Measurements from ENCODE around the gene CASK.
"Not testable (repeated sequence)": the region's sequence is repeated elsewhere in the genome, so short reads cannot be mapped to it uniquely, and the experiment has no call there.

Gene CASK

DNA sequence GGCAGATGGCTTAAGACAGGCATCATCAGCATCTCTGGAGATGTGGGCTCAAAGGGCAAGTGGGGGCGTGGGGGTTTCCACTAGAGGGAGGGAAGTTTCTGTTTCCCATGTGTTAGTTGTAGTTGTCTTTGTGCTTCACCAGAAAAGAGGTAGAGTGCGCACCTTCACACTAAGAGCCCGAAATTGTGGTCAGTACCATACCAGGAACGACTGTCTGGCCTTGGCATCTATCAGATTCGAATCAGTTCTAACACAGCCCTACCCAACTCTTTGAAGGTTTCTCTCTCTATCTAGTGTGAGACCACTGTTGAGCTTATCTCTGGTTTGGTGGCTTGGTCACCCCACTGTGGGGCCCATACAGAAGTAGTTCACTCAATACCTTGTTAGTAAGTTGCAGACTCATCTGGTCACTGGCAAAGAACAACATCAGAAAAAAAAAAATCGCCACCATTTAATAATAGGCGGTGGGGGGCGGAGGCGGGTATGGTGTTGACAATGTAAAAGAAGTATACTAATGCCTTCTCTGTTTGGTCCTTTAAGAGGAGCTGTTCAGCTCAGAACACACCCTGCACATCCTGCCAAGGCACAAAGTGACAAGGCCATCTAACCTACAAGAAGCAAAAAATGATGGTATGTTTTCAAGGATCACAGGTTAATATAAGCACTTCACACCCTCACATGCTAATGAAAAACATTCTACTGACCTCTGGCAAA lies 405.1 kb downstream of the CASK start:
- peak in 1 of 2 donors; percentile 2 for DNase-seq (ENCODE audit: low read depth in 2 of 2)

DNA sequence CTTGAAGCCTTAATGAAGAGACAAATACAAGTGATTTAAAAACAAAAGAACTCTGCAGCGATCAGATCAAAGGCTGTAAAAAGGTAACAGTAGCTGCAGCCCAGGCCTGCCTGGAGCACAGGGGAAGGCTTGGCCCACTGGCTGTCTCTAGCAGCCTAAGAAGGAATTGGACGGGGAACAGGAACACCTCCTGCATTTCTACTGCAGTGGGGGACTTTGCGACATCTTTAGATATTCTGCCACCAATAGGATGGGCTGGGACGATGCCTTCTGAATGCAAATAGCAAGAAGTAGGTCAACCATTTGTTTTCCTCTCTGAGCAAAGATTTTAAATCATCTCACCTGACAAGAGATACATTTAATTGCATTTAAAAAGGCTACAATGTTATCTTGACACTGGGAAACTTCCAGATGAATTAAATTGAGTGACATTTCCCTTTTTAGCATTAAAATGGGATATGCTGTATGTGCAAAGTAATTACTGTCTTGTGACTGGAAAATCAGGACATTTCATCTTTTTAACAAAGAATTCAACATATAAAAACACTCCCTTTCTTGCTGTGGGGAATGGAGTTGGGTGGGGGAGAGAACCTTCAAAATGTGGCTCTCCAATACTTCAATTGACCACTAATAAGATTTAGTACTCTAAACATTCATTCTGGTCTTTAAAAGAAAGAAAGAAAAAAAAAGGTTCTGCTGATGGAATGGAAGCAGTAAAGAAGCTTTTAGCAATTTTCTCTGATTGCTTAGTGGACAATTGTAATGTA lies 406.2 kb downstream of the CASK start:
- no peak for DNase-seq (ENCODE audit: low read depth in 2 of 2)

DNA sequence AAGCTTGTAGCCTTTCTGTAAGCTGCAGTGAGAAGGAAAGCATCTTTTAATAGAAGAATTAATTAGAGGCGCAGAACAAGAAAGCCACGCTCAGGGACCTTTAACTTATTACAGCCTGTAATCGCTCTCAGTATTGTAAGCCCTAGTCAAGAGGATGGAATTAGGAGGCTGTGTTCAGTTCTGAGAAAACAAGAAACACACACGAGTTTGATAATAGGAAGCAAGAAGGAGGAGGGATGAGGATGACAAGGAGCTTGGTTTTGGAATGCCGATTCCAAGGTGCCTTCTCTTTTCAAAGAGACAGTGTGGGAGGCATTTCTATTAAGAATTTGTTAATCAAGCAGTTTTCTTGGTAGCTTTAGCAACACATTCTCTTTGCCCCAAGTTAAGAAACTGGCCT lies 406.9 kb downstream of the CASK start:
- DNase-seq (ENCODE audit: low read depth in 2 of 2) = no peak

DNA sequence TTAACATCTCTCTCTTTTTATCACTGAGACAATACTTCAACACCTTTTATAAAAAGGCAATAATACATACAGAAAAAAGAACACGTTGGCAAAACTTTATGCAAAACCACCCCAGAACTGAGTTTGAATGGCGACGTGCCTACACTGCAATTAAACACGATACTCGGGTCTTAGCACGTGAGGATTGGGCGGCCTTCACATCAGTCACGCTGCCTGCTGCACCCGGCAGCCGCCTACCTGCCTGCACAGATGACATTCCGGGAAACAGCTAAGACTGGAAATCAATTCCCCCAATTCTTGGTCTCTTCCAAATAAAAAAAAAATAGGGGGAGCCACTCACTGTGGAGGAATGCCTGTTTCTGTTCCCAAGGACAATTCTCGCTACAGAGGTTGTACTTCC lies 408.0 kb downstream of the CASK start:
- DNase-seq (ENCODE audit: low read depth in 2 of 2) = no peak

DNA sequence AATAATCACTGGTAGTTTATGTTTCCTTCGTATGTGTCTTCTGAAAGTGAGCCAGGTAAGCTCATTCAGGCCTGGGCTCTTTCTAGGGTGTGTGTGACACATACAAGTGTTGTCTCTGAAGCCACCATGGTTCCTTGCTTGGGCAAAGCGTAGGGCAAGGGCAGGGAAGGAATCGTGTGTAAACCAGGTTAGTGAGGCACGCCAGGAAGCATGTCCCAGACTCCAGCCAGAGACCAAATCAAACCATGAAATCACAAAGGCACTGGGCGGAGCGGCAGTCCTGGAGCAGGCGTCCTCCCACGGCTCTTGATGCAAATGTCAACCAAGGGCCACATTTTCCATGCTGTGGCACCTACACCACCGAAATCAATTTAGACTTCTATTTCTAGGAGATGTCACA lies 409.2 kb downstream of the CASK start:
- no peak for DNase-seq (ENCODE audit: low read depth in 2 of 2)

DNA sequence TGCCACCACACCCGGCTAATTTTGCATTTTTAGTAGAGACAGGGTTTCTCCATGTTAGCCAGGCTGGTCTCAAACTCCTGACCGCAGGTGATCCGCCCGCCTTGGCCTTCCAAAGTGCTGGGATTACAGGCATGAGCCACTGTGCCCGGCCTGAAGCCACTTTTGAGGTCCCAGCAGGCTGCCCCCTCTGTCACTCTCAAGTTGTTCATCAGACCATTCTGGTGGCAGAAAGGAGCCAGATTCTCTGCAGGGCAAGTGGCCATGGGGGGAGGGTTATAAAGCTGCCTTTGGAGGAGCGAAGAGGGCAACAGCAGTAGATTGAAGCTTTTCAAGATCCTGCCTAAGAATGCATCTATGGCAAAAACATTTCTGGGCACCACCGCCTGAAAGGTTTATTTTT lies 410.5 kb downstream of the CASK start:
- DNase-seq (ENCODE audit: low read depth in 2 of 2) = not testable (repeated sequence)

DNA sequence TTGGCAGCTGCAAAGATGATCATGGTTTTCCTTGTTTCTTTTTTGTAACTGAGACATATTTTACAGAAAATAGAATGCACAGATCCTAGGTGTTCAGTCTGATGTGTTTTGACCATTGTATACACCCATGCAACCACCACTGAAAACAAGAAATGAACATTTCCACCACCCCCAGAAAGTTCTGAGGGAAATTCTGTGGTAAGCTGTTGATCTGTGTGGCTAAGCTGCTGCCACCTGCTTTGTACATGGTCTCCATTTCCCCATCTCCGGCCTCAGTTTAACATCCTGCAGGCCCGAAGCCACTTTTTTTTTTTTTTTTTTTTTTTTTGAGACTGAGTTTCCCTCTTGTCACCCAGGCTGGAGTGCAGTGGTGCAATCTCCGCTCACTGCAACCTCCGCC lies 411.0 kb downstream of the CASK start:
- DNase-seq (ENCODE audit: low read depth in 2 of 2) = no peak

DNA sequence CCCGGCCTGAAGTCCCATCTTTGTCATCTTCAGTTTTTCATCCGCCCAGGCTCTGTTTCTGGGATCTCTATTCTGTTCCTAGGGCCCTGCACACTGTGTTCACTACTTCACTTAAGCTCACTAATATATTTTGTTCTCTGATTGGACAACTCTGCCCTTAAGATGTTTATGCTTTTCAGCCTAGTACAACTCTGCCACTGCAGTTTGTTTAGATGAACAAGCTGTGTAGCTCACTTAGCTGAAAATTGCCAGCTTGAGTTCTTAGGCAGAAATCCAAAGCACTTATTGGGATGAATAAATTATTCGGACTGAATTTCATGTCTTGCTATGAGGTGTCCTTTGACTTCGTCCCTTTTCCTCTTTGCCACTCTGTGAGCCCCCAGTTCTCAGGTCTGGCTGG lies 415.4 kb downstream of the CASK start:
- no peak for DNase-seq (ENCODE audit: low read depth in 2 of 2)

DNA sequence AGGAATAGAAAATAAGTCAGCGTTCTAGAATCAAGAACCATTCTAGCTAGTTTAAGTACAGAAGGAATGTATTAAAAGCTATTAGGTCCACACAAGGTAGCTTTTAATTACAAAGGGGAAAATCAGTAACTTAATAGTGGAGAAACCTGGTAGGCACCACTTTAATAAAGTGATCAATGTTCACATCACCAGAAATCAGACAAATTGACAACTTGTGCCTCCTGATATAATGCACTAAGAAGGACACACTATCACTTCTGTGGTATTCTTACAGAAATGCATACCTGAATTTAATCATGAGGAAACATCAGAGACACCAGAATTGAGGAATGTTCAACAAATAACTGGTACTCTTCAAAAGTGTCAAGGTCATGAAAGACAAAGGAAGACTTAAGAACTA lies 421.4 kb downstream of the CASK start:
- no peak for DNase-seq (ENCODE audit: low read depth in 2 of 2)

DNA sequence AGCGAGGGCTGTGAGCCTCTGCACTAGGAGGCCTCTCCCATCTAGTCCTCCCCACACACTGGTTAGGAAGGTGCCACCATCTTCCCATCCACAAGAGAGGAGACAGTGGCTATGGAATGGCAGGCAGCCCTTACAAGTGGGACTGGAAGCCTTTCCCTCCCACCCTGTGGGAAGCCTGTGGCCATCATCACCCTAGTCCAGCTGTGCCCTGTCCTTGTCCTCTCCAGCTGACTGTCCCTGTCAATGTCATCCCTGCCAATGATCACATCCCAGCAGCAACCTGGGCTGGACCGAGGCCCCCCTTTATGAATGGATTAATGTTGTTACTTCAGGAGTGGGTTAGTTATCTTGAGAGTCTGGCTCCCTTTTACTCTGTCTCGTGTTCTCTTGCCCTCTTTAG lies 423.4 kb downstream of the CASK start:
- DNase-seq (ENCODE audit: low read depth in 2 of 2) = no peak

DNA sequence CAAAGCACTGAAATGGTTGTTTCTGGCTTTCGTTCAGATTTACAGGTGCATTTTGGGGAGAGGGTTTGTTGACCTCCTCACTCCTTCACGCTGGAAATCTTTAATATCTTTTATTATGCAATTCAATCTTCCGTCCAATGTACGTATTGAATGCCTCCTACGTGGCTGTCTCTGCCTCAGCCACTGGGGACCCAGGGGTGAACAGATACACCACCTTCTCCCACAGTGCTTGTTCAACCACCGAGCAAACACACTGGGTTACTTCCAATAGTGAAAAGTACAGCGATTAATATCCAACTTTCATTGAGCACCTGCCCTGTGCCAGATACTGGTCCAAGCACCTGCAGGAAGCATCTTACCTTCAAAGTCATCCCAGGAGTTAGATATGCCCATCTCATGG lies 424.2 kb downstream of the CASK start:
- DNase-seq (ENCODE audit: low read depth in 2 of 2) = no peak

DNA sequence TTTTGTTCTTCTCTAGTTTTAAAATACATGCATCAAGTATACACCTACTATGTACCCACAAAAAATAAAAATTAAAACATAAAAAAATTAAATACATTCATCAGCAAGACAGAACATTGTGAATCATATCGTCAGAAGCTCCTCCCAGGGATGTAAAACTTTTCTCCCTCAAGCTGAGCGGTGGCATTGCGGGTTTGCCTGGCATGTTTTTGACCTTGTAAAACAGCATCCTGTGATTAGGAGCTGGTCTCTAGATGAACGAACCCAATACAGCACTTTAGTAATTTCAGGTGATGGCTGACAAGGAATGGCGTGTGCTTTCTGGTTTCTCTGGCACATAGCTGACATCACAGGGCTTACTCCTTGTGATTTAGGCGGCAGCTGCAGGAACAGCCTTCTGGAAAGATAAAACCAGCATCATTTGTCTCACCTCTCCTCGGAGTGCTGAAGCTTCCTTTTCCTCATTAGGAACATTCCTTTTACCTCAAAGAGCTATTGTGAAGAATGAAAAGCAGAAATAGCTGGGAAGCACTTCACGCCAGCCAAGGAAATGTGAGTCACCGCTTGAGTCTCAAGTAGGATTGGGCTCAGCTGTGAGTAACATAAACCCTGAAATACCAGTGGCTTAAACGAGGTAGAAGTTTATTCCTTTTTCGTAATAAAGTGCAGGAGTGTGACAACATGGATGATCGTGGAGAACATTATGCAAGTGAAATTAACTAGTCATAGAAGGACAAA lies 431.9 kb downstream of the CASK start:
- DNase-seq (ENCODE audit: low read depth in 2 of 2) = no peak

DNA sequence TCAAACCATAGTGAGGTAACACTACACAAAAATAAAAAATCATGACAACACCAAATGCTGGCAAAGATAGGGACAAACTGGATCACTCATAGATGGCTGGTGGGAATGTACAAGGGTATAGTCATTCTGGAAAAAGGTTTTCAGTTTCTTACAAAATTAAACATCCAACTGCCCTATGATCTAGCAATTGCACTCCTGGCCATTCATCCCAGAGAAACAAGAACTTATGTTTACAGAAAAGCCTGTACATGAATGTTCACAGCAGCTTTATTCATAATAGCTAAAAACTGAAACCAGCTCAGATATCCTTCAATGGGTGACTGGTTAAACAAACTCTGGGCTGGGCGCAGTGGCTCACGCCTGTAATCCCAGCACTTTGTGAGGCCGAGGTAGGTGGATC lies 432.9 kb downstream of the CASK start:
- DNase-seq (ENCODE audit: low read depth in 2 of 2) = no peak

DNA sequence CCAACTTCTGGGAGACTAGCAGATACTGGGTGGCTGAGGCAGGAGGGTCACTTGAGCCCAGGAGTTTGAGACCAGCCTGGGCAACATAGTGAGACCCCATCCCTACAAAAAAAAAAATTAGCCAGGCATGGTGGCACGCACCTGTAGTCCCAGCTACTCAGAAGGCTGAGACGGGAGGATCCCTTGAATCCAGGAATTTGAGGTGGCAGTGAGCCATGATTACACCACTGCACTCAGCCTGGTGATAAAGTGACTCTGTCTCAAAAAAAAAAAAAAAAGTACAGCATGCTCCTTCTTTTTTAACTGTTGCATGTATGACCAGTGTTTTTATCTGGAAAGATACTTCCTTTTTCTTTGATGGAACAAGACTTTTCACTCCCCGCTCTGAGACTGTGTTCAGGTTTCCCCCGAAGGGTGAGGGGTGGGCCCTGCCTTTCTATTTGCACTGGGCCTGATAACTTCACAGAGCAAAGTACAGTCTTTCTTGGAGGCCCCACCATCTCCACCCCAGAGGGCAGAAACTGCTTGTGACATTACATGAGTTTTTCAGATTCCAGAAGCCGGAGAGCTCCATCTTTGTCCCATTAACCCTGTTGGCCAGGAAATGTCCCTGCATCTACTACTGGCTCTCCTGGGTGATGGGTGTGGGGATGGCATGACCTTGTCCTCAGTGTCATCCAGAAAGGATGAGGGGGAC lies 441.1 kb downstream of the CASK start:
- DNase-seq (ENCODE audit: low read depth in 2 of 2) = no peak

DNA sequence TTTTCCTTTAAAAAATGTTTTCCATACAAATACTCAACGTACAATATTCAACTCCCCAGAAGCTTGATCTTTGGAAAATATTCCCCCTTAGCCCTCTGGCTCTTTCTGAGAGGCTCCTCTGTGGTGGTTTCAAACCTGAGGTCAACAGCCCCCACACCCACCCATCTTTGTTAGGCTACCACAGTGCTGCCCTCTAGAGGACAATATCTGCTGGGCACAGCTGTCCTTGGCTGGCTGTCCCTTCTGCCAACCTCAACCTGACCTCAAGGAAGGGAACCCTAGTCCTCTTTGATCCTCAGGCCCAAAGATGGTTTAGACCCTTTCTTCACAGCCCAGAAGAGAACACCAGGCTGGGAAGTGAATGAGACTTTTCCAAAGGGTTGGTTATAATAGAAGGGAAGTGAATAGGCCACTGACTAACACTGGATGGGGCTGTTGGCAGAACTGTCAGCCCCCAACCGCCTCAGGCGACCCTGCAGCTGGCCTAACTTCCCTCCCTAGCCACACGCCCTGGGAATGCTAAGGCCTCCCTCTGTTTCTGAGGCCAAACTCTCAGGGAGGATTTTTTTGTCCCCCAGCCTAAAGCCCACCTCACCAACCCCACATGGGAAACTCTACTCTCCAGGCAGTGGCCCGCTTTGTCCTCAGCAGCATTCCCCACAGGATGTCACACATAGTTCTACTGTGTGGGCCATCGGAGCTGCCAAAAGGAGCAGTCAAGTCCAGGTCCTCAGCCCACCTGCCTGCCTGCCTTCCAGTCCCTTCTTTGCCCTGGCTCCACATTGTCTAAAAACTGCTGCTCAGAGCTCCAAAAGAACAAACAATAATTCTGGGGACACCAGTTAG lies 441.9 kb downstream of the CASK start:
- no peak for DNase-seq (ENCODE audit: low read depth in 2 of 2)

DNA sequence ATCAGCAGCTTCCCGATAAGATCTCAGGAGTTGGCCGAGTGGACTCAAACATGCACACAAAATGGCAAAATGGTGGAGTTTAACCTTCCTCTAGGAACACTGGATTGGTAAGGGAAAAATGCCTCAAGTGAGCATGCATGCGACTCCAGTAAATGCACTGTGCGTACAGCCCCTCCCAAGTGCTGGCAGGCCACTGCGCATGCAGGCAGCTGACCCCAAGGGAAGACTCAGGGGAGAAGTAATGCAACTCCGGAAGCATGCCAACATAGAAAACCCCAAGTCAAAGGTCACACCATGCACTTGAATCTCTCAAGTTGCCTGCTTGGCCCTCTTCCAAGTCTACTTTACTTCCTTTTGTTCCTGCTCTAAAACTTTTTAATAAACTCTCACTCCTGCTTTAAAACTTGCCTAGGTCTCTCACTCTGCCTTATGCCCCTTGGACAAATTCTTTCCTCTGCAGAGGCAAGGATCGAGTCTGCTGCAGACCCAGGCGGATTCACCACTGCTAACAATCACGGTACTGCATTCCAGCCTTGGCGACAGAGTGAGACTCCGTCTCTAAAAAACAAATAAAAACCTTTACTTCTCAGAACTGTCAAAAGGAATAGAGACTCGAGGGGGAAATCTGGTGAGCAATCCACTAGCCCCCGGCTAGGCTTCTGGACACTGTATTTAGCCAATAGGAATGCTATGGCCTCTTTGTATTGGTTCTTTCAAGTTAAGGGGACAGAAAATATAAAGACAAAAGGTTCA lies 442.7 kb downstream of the CASK start:
- DNase-seq (ENCODE audit: low read depth in 2 of 2) = no peak

DNA sequence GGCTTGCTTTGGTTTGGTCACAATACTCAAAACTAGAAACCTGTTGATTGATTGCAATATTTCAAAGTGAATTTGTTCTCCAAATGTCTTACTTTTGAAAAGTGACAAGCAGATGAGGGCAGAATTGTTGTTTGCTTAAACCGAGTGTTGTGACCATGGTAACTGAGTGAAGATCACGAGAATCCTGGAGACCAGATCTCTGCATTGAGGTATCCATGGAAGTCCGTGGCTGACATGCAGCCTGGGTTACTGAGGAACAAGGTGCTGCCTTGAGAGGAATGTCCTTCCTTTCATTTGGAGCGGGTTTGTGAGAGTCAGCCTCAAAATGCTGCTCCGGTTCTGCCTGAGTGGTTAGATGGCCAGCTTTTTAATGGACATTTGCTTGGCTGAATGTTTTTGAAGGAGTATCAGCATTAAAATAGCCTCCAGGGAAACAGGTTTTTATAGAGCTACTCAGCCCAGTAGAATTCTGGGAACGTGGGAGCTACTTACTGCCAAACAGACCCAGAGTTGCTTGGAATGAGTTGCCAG lies 444.9 kb downstream of the CASK start:
- no peak for DNase-seq (ENCODE audit: low read depth in 2 of 2)

DNA sequence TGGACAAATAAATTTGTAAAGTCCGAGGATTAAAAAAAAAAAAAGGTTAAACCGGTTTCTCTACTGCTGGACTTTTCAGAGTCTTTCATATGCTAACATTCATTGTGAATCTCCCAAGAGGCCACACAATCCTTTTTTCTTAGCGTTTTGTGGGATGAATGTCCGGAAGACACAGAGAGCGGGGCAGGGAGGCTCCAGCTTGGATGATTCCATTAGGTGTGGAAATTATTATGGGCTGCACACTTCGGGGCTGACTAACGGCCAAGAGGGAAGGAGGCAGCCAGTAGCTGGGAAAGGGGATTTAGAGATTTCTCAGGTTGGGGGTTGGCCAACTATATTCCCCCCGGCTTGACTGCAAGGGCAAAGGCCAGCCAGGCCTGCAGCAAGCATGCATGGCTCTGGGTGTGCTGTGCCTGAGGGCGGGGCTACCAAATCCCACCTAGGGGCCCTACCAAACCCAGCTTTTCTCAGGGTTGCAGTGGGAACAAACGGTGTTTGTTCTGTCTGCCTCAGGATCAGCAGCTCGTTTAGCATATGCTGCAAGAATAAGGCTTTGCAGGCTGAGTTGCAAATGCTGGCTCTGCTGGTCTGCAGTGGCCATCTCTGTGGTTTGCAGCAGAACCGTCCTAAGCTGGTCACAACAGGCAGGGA lies 447.6 kb downstream of the CASK start:
- DNase-seq (ENCODE audit: low read depth in 2 of 2) = no peak

DNA sequence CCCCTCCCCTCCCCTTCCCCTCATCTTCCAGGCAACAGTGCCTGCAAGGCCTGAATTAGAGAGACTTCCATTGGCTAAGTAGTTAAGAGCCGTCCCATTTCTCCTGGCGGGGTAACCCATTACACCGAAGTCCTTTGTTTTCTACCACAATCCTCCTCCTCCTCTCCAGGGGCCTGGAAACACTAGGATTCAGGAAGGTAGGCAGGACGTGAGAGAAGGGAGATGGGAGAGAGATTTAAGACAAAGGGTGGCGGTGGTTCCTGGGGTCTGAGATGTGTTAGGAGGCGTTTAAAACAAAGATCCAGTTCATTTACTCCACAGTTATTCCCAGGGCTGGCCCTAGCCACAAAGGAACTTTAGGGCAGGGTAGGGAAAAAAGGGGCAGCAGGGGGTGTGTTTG lies 448.2 kb downstream of the CASK start:
- no peak for DNase-seq (ENCODE audit: low read depth in 2 of 2)

DNA sequence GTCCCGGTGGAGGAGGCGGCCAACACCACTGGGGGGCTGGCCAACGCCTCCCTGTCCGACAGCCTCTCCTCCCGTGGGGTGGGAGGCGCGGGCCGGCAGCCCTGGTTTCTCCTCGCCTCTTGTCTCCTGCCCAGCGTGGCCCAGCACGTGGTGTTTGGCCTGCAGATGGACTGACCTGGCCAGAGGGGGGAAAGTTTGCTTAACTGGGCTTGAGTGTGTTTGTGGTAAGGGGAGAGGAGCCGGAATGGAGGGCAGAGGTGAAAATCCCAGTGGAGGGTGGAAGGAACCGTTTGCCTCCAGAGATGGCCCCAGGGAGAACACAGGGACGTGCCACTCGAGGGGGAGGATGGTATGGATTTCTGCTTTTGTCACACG lies 448.6 kb downstream of the CASK start:
- DNase-seq (ENCODE audit: low read depth in 2 of 2) = no peak

Data from stimulated activated CD8-positive, alpha-beta memory T cell treated with anti-CD3 and anti-CD28 coated beads, Interleukin-15, amount 100 ng/mL, for 4 hours (primary cell).